ENCODE results near the gene CACNG4. TPM values are rescaled to one million over a fixed set of nuclear protein-coding genes. Genes with fewer than 3 reads are reported as not detected.
A peak's percentile ranks its signal among the peaks of the same experiment; 100 is the strongest.

Gene CACNG4
- total and polyA plus RNA-seq, 4 experiments from 2014 or later: not detected

DNA sequence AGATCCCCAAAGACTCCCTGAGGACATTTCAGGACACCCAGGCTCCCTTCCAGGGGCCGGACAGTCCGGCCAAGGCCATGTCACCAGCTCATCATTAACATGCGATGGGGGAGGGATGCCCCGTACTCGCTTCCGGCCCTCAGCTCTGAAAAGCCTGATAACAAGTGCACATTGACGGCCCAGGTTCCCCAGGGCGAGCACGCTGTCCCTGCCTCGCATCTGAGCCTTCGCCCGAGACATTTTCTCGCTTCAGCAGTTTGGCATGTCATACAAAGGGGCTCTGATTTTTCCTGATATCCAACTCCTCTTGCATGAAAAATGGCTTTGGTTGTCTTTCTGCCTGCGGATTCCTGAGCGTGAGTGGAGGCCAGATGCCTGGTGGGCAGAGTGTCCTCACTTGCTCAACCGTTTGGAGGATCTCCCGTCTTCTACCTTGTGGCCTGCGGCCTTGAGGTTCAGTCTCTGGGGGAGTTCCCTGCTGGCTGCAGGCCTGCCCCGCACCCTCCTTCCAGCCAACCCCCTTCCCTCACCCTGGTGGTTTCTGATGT lies 14.1 kb downstream of the CACNG4 start:
- Histone ChIP-seq H3K27me3 (ENCODE audit: insufficient read depth, low read length) (no peaks in the 10 kb centered on the region), H3K36me3 (ENCODE audit: insufficient read depth, low read length) (no peaks in the 10 kb centered on the region), H3K27ac (ENCODE audit: low read depth, low read length) (no peak overlapping the region), H3K4me1 (ENCODE audit: insufficient read depth, low read length) (no peaks in the 10 kb centered on the region), H3K4me3 (ENCODE audit: low read length in 2 of 2) (no peak overlapping the region), H3K9me3 (ENCODE audit: control insufficient read depth in 1 of 2, low read length in 2 of 2) (no peaks in the 10 kb centered on the region)
- Mint-ChIP-seq H3K27ac (no peak overlapping the region), H3K27me3 (peaks cover 29 to 47% of the 10 kb centered on the region in 2 donors), H3K9me3 (peaks cover 0 to 2% (median 0%) of the 10 kb centered on the region in 8 donors), H3K4me3 (no peak overlapping the region), H3K4me1 (peaks cover 1 to 9% (median 4%) of the 10 kb centered on the region in 4 donors), H3K36me3 (no peaks in the 10 kb centered on the region)
- ChIA-PET POLR2A (ENCODE audit: partially characterized antibody) (no interaction called here), CTCF (ENCODE audit: partially characterized antibody) (no interaction called here)
- intact Hi-C loops (cut with micrococcal nuclease): no loop called here
- DNase-seq: no peak

DNA sequence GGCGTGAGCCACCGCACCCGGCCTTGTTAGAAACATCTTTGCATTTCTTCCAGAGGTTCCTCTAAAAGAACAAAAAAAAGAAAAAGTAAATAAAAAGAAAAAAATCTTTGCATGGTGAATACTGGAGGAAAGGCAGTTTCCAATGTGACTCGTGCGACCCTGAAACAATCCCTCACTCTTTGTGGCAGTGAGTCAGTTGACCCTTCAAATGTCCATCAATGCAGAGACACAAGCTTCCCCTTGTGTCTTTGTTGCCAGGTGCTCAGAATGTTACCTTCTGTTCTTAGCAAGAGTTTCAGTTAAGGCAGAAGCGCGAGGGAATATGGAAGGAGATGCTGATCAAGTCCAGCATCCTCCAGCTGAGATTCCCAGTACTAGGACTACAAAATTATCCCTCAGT lies 16.4 kb downstream of the CACNG4 start:
- Mint-ChIP-seq H3K4me1 (peaks cover 4 to 12% (median 7%) of the 10 kb centered on the region in 4 donors), H3K27me3 (peaks cover 37 to 48% of the 10 kb centered on the region in 2 donors), H3K27ac (no peak overlapping the region), H3K36me3 (no peaks in the 10 kb centered on the region), H3K9me3 (peaks cover 0 to 2% (median 0%) of the 10 kb centered on the region in 8 donors), H3K4me3 (no peak overlapping the region)
- DNase-seq: no peak
- Histone ChIP-seq H3K27ac (ENCODE audit: low read depth, low read length) (no peak overlapping the region), H3K9me3 (ENCODE audit: control insufficient read depth in 1 of 2, low read length in 2 of 2) (no peaks in the 10 kb centered on the region), H3K4me1 (ENCODE audit: insufficient read depth, low read length) (no peaks in the 10 kb centered on the region), H3K27me3 (ENCODE audit: insufficient read depth, low read length) (no peaks in the 10 kb centered on the region), H3K36me3 (ENCODE audit: insufficient read depth, low read length) (no peaks in the 10 kb centered on the region), H3K4me3 (ENCODE audit: low read length in 2 of 2) (no peak overlapping the region)
- intact Hi-C loops (cut with micrococcal nuclease): no loop called here
- ChIA-PET POLR2A (ENCODE audit: partially characterized antibody) (no interaction called here), CTCF (ENCODE audit: partially characterized antibody) (no interaction called here)

DNA sequence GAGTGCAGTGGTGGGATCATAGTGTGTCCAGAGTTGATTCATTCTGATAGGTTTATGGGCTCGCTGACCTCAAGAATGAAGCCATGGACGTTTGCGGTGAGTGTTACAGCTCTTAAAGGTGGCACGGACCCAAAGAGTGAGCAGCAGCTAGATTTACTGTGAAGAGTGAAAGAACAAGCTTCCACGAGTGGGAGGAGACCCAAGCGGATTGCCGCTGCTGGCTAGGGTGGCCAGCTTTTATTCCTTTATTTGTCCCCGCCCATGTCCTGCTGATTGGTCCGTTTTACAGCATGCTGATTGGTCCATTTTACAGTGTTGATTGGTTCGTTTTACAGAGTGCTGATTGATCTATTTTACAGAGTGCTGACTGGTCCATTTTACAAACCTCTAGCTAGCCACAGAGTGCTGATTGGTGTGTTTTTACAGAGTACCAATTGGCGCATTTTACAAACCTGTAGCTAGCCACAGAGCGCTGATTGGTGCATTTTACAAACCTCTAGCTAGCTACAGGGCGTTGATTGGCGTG lies 17.5 kb downstream of the CACNG4 start:
- DNase-seq: no peak
- H3K36me3 ChIP-seq (ENCODE audit: insufficient read depth, low read length): no peaks in the 10 kb centered on the region
- Mint-ChIP-seq H3K9me3 (peaks cover 0 to 2% (median 0%) of the 10 kb centered on the region in 8 donors), H3K4me1 (peaks cover 4 to 9% (median 7%) of the 10 kb centered on the region in 4 donors), H3K27me3 (peaks cover 39 to 52% of the 10 kb centered on the region in 2 donors), H3K36me3 (no peaks in the 10 kb centered on the region), H3K27ac (no peak overlapping the region), H3K4me3 (no peak overlapping the region)
- H3K27me3 ChIP-seq (ENCODE audit: insufficient read depth, low read length): no peaks in the 10 kb centered on the region
- no peak overlapping the region for H3K4me3 ChIP-seq (ENCODE audit: low read length in 2 of 2)
- H3K4me1 ChIP-seq (ENCODE audit: insufficient read depth, low read length): no peaks in the 10 kb centered on the region
- CTCF ChIA-PET (ENCODE audit: partially characterized antibody): no interaction called here
- POLR2A ChIA-PET (ENCODE audit: partially characterized antibody): no interaction called here
- H3K27ac ChIP-seq (ENCODE audit: low read depth, low read length): no peak overlapping the region
- intact Hi-C loops (cut with micrococcal nuclease): no loop called here
- no peaks in the 10 kb centered on the region for H3K9me3 ChIP-seq (ENCODE audit: control insufficient read depth in 1 of 2, low read length in 2 of 2)

DNA sequence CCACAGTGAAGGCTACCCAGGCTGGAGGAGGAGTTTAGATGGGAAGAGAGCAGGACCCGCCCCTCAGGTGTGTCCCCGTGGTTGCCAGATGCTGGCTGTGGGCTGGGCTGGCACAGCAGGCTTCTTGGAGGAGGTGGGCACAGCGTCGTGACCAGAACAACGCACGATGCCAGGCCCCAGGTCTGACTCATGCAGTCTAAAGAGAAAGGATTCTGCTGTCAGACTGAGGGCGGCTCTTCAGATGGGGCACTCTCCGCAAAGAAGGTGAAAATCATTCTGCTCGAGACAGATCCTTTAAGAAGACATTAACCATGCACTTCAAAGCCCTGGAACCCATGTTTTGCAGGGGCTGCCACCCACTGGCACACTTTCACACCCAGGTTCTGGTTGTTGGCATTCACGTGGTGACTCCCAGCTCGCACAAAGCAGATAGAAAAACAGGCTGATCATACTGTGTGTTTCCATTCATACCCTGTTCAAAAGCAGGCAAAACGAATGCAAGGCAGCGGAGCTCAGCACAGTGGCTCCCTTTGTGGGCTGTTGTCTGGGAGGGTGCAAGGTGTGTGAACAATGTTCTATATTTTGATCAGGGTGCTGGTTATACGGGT lies 19.0 kb downstream of the CACNG4 start:
- Mint-ChIP-seq H3K4me3 (peak overlapping the region in 1 of 8 donors; percentile 26), H3K4me1 (peaks cover 4 to 9% (median 7%) of the 10 kb centered on the region in 4 donors), H3K36me3 (no peaks in the 10 kb centered on the region), H3K9me3 (peaks cover 0 to 2% (median 0%) of the 10 kb centered on the region in 8 donors), H3K27ac (no peak overlapping the region), H3K27me3 (peaks cover 40 to 50% of the 10 kb centered on the region in 2 donors)
- no peaks in the 10 kb centered on the region for H3K4me1 ChIP-seq (ENCODE audit: insufficient read depth, low read length)
- H3K27me3 ChIP-seq (ENCODE audit: insufficient read depth, low read length): peaks cover 6% of the 10 kb centered on the region
- DNase-seq: no peak
- POLR2A ChIA-PET (ENCODE audit: partially characterized antibody): no interaction called here
- CTCF ChIA-PET (ENCODE audit: partially characterized antibody): no interaction called here
- intact Hi-C loops (cut with micrococcal nuclease): no loop called here
- H3K9me3 ChIP-seq (ENCODE audit: control insufficient read depth in 1 of 2, low read length in 2 of 2): no peaks in the 10 kb centered on the region
- H3K27ac ChIP-seq (ENCODE audit: low read depth, low read length): no peak overlapping the region
- H3K36me3 ChIP-seq (ENCODE audit: insufficient read depth, low read length): no peaks in the 10 kb centered on the region
- H3K4me3 ChIP-seq (ENCODE audit: low read length in 2 of 2): no peak overlapping the region

DNA sequence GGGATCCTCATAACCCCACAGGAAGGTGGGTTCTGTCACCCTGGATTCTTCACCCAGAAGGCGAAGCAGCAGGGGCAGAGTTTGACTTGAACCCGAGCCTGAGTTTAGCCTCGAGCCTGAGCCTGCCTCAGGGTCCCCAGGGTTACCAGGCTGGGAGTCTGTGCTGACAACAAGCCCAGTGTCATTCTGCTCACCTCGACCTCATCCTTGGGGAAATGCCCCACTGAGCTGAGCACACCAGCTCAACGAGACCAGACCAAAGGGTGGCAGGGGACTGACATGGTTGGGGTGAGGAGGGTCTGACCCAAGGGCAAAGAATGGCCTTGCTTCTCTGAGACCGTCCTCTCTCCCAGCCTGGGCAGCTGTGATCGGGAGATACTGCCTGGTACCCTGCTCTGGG lies 20.2 kb downstream of the CACNG4 start:
- Histone ChIP-seq H3K4me1 (ENCODE audit: insufficient read depth, low read length) (no peaks in the 10 kb centered on the region), H3K27me3 (ENCODE audit: insufficient read depth, low read length) (peaks cover 6% of the 10 kb centered on the region), H3K4me3 (ENCODE audit: low read length in 2 of 2) (no peak overlapping the region), H3K36me3 (ENCODE audit: insufficient read depth, low read length) (no peaks in the 10 kb centered on the region), H3K9me3 (ENCODE audit: control insufficient read depth in 1 of 2, low read length in 2 of 2) (no peaks in the 10 kb centered on the region), H3K27ac (ENCODE audit: low read depth, low read length) (no peak overlapping the region)
- H3K4me3 Mint-ChIP-seq: no peak overlapping the region
- POLR2A ChIA-PET (ENCODE audit: partially characterized antibody): no interaction called here
- intact Hi-C loops (cut with micrococcal nuclease): no loop called here
- H3K27me3 Mint-ChIP-seq: peaks cover 35 to 44% of the 10 kb centered on the region in 2 donors
- DNase-seq: peak in 1 of 5 donors; percentile 6
- peaks cover 0 to 2% (median 0%) of the 10 kb centered on the region in 8 donors for H3K9me3 Mint-ChIP-seq
- no peaks in the 10 kb centered on the region for H3K36me3 Mint-ChIP-seq
- CTCF ChIA-PET (ENCODE audit: partially characterized antibody): no interaction called here
- peaks cover 4 to 9% (median 7%) of the 10 kb centered on the region in 4 donors for H3K4me1 Mint-ChIP-seq
- no peak overlapping the region for H3K27ac Mint-ChIP-seq

DNA sequence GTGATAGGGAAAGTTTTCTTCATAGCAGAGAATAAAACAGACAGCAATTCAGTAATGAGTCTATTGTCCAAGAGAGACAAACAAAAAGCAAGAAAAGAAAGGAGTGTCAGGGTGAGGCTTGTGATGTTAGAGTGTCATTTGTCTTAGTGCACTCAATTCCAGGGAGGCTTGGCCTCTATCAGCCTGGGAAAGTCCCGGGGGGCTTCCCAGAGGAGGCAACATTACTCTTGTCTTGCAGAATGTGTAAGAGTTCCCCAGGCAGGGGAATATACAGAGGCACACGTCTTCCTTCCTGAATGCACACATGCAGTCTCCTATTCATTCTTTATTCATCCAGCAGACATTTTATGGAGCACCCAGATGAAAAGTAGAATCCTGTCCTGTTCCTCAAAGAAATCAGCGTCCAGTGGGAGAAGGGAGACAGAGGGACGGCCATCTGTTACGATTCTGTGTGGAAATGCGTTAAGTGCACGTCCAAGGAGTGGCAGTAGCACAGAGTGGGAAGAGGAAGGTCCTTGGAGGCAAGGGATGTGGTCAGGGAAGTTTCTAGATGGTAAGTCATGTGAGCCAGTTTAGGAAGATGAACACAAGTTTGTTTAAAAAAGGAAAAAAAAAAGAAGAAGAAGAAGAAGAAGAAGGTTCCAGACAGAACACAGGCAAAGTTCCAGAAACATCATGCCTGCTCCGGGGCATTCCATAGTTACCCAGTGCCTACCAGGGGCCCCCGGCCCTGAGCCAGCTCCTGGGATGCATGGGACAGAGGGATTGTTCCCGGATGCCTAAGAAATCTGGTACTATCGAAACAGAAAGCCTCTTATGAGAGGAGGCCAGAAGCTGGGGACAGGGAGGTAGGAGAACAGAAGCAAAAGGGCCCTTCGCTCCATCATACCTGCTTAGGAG lies 21.1 kb downstream of the CACNG4 start:
- no peaks in the 10 kb centered on the region for H3K36me3 Mint-ChIP-seq
- CTCF ChIA-PET (ENCODE audit: partially characterized antibody): no interaction called here
- Histone ChIP-seq H3K4me3 (ENCODE audit: low read length in 2 of 2) (no peak overlapping the region), H3K27ac (ENCODE audit: low read depth, low read length) (no peak overlapping the region), H3K9me3 (ENCODE audit: control insufficient read depth in 1 of 2, low read length in 2 of 2) (no peaks in the 10 kb centered on the region), H3K27me3 (ENCODE audit: insufficient read depth, low read length) (peaks cover 6% of the 10 kb centered on the region), H3K36me3 (ENCODE audit: insufficient read depth, low read length) (no peaks in the 10 kb centered on the region), H3K4me1 (ENCODE audit: insufficient read depth, low read length) (no peaks in the 10 kb centered on the region)
- peaks cover 4 to 9% (median 7%) of the 10 kb centered on the region in 4 donors for H3K4me1 Mint-ChIP-seq
- no peak overlapping the region for H3K4me3 Mint-ChIP-seq
- POLR2A ChIA-PET (ENCODE audit: partially characterized antibody): no interaction called here
- intact Hi-C loops (cut with micrococcal nuclease): no loop called here
- H3K9me3 Mint-ChIP-seq: peaks cover 0 to 2% (median 0%) of the 10 kb centered on the region in 8 donors
- peak in 1 of 5 donors; percentile 5 for DNase-seq
- H3K27ac Mint-ChIP-seq: no peak overlapping the region
- peaks cover 37 to 49% of the 10 kb centered on the region in 2 donors for H3K27me3 Mint-ChIP-seq

DNA sequence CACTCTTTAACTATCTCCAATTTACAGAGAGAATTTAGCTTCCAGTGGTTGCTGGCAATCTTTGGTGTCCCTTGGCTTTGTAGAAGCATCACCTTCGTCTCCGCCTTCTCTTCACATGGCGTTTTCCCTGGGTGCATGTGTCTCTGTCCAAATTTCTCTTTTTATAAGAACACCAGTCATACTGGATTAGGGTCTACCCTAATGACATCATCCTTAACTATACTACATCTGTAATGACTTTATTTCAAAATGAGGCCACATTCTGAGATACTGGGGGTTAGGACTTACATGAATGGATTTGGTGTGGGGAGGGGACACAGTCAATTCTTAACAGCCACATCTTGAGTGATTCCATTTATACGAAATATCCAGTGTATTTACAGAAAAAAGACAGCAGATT lies 22.2 kb downstream of the CACNG4 start:
- Mint-ChIP-seq H3K9me3 (peaks cover 0 to 2% (median 0%) of the 10 kb centered on the region in 8 donors), H3K4me1 (peaks cover 4 to 9% (median 7%) of the 10 kb centered on the region in 4 donors), H3K4me3 (no peak overlapping the region), H3K27ac (no peak overlapping the region), H3K36me3 (no peaks in the 10 kb centered on the region), H3K27me3 (peaks cover 35 to 45% of the 10 kb centered on the region in 2 donors)
- peaks cover 6% of the 10 kb centered on the region for H3K27me3 ChIP-seq (ENCODE audit: insufficient read depth, low read length)
- ChIA-PET CTCF (ENCODE audit: partially characterized antibody) (no interaction called here), POLR2A (ENCODE audit: partially characterized antibody) (no interaction called here)
- no peaks in the 10 kb centered on the region for H3K9me3 ChIP-seq (ENCODE audit: control insufficient read depth in 1 of 2, low read length in 2 of 2)
- no peak overlapping the region for H3K27ac ChIP-seq (ENCODE audit: low read depth, low read length)
- H3K4me3 ChIP-seq (ENCODE audit: low read length in 2 of 2): no peak overlapping the region
- no peaks in the 10 kb centered on the region for H3K36me3 ChIP-seq (ENCODE audit: insufficient read depth, low read length)
- H3K4me1 ChIP-seq (ENCODE audit: insufficient read depth, low read length): no peaks in the 10 kb centered on the region
- DNase-seq: no peak
- intact Hi-C loops (cut with micrococcal nuclease): no loop called here

All from CD4-positive, alpha-beta memory T cell (primary cell).